Heart left ventricle (tissue), 16 donors: Measurements from ENCODE around the gene ARL8A. TPM values are rescaled to one million over a fixed set of nuclear protein-coding genes. Genes with fewer than 3 reads are reported as not detected.
A peak's percentile ranks its signal among the peaks of the same experiment; 100 is the strongest.

Experiments
- ATAC-seq, 4 donors: fragments of 200-7000 bp; cut with Tn5 transposase; one replicate each; pipeline ENCODE4 v1.9.1; 2020 to 2022; ENCODE audit warnings: moderate library complexity in 4 of 4, mild to moderate bottlenecking in 3 of 4, moderate number of reproducible peaks in 1 of 4
- DNase-seq, 5 donors: peaks; one replicate each; pipeline ENCODE4 v3.0.0-alpha.2; 2020
- H3K27ac ChIP-seq, 12 donors: fragments of 200-600 bp; sonication (generic) in 4 of 12; one replicate each; pipeline versions ENCODE4 v1.5.0 to v1.8.0; 2016 to 2022; ENCODE audit warnings: mild to moderate bottlenecking in 2 of 12
- H3K27me3 ChIP-seq, 9 donors: fragments of 200-600 bp; sonication (generic) in 2 of 9; one replicate each; pipeline versions ENCODE4 v1.5.1 to v1.8.0; 2016 to 2022; ENCODE audit warnings: mild to moderate bottlenecking in 3 of 9
- H3K36me3 ChIP-seq, 9 donors: fragments of 200-600 bp; sonication (generic) in 2 of 9; one replicate each; pipeline versions ENCODE4 v1.5.0 to v1.8.0; 2018 to 2022; ENCODE audit warnings: mild to moderate bottlenecking in 2 of 9
- H3K4me1 ChIP-seq, 12 donors: fragments of 200-600 bp; sonication (generic) in 4 of 12; one replicate each; pipeline versions ENCODE4 v1.5.0 to v1.8.0; 2016 to 2022; ENCODE audit warnings: mild to moderate bottlenecking in 3 of 12
- H3K4me3 ChIP-seq, 12 donors: fragments of 200-600 bp; sonication (generic) in 4 of 12; one replicate each; pipeline versions ENCODE4 v1.5.0 to v1.8.0; 2017 to 2022; ENCODE audit warnings: mild to moderate bottlenecking in 9 of 12, moderate library complexity in 4 of 12
- H3K9me3 ChIP-seq, 12 donors: fragments of 200-600 bp; sonication (generic) in 4 of 12; one replicate each; pipeline versions ENCODE4 v1.5.0 to v1.8.0; 2016 to 2022; ENCODE audit warnings: mild to moderate bottlenecking in 1 of 12
- CTCF ChIP-seq, 12 donors: fragments of 200-600 bp; sonication (generic) in 4 of 12; IDR thresholded peaks; one replicate each; pipeline versions ENCODE4 v1.5.0 to v1.8.0; 2018 to 2022; ENCODE audit warnings: antibody characterized with exemption in 12 of 12, mild to moderate bottlenecking in 5 of 12
- POLR2A ChIP-seq, 2 donors: fragments of 450-650 bp; IDR thresholded peaks; one replicate each; pipeline ENCODE4 v1.6.1; 2017; ENCODE audit warnings: antibody characterized with exemption in 2 of 2, mild to moderate bottlenecking in 2 of 2, moderate library complexity in 2 of 2
- WGBS, 4 donors: extraction: QIAGEN DNeasy Blood & Tissue Kit in 2 of 4; methylation state at CpG; one replicate each; pipeline versions ENCODE4 v1.1.5 to v1.1.7; 2013 to 2018; 5-methylcytosine and 5-hydroxymethylcytosine counted together
- intact Hi-C, 10 donors: fragments of 100-400 bp; cut with DNase I; formaldehyde crosslinking; loops; one replicate each; pipeline versions ENCODE4 v1.11.1 to v1.14.2; 2022
- polyA plus RNA-seq, 2 donors: library from polyadenylated mRNA; stranded (reverse); fragments of 200-250 nt; gene quantifications; one replicate each; pipeline ENCODE4 v1.2.3, GENCODE V29; 2013
- total RNA-seq, 9 donors: library from RNA; depleted of rRNA in 2 of 9; stranded (reverse); fragments of >200 nt in 2 of 9; fragmentation: NEBNext Ultra II Directional in 3 of 9; extraction: Animal tissue kit (Norgen Biotek cat#: 25700) in 3 of 9; gene quantifications; one replicate each; pipeline versions ENCODE4 v1.1.0 to v1.2.4, GENCODE V29; 2016 to 2023
- donor health status: ischemic (EF 13 %, LVEDD 7.1; RV severe dilation, severe dysfunction).
- donor health status: healthy with polysubstance abuse.
- donor health status: DM: no; HTN: yes; CAD: no.
- donor health status: DM: no; HTN: no; CAD: no.
- donor health status: ischemic (EF 25% LVEDD 6.9; RV normal size, moderate dysfunction).
- donor health status: ischemic (EF 25% LVEDD 5.7; RV mildly dilated, moderate dysfunction).
- donor health status: healthy.
- donor health status: DM: yes; HTN: yes; CAD: no.
- donor health status: ischemic (EF 35%, LVEDD 5.7; RV mildly dilated, moderate dysfunction).
- donor health status: nonischemic (EF 11% LVEDD 7.7; RV severe dilation, severe dysfunction).
- donor health status: DM: yes; HTN: yes; CAD: no.
- donor health status: PGD.
- donor health status: ischemic (EF 29% LVEDD 5.4; RV normal size, mild dysfunction).
- donor health status: nonischemic (EF 23%, LVEDD 6.1; RV moderate dilation, normal function).

Gene ARL8A
- total and polyA plus RNA-seq, 11 donors: 22.6 to 86.4 (median 73.3) TPM

GRCh38 chr1:202158810-202159533 is 14.4 kb upstream of the ARL8A start:
- TF ChIP-seq POLR2A (IDR thresholded peaks at IDR 0.05) (no peak), CTCF (IDR thresholded peaks at IDR 0.05) (no peak)
- peaks cover 0 to 75% (median 5%) of the 10 kb centered on the region in 12 donors for H3K4me1 ChIP-seq
- no peaks in the 10 kb centered on the region for H3K36me3 ChIP-seq
- ATAC-seq (no peak), DNase-seq (no peak)
- 91 to 95% (median 92%) methylated on average over 10 of the region's 10 CpGs for WGBS, 4 donors
- no peaks in the 10 kb centered on the region for H3K27me3 ChIP-seq
- H3K4me3 ChIP-seq: peak overlapping the region in 2 of 12 donors; percentile 40 to 61
- H3K27ac ChIP-seq: peak overlapping the region in 1 of 12 donors; percentile 87
- no peaks in the 10 kb centered on the region for H3K9me3 ChIP-seq
- intact Hi-C loops: no loop called here

- Histone ChIP-seq H3K27ac (no peak overlapping the region), H3K4me1 (peaks cover 0 to 65% (median 5%) of the 10 kb centered on the region in 12 donors), H3K9me3 (no peaks in the 10 kb centered on the region), H3K4me3 (no peak overlapping the region), H3K36me3 (peaks cover 0 to 8% (median 0%) of the 10 kb centered on the region in 9 donors), H3K27me3 (no peaks in the 10 kb centered on the region)
- no peak for DNase-seq
- intact Hi-C loops: no loop called here
- TF ChIP-seq CTCF (IDR thresholded peaks at IDR 0.05) (no peak), POLR2A (IDR thresholded peaks at IDR 0.05) (no peak)
- WGBS, 4 donors: 94 to 98% (median 96%) methylated on average over 10 of the region's 10 CpGs
- no peak for ATAC-seq
Measured at GRCh38 chr1:202157945-202158344, 13.4 kb upstream of the ARL8A start.

GRCh38 chr1:202156590-202156989 is 12.1 kb upstream of the ARL8A start:
- Histone ChIP-seq H3K27ac (no peak overlapping the region), H3K27me3 (no peaks in the 10 kb centered on the region), H3K4me3 (no peak overlapping the region), H3K36me3 (peaks cover 0 to 22% (median 0%) of the 10 kb centered on the region in 9 donors), H3K4me1 (peaks cover 0 to 51% (median 5%) of the 10 kb centered on the region in 12 donors), H3K9me3 (no peaks in the 10 kb centered on the region)
- intact Hi-C loops: no loop called here
- no peak for TF ChIP-seq CTCF (IDR thresholded peaks at IDR 0.05)
- WGBS, 4 donors: 88 to 93% (median 90%) methylated on average over 8 of the region's 8 CpGs
- DNase-seq: no peak
- ATAC-seq: no peak

GRCh38 chr1:202155478-202156021 is 11.0 kb upstream of the ARL8A start:
- Histone ChIP-seq H3K4me1 (peaks cover 0 to 41% (median 5%) of the 10 kb centered on the region in 12 donors), H3K27ac (no peak overlapping the region), H3K4me3 (no peak overlapping the region), H3K9me3 (no peaks in the 10 kb centered on the region), H3K36me3 (peaks cover 0 to 31% (median 0%) of the 10 kb centered on the region in 9 donors), H3K27me3 (no peaks in the 10 kb centered on the region)
- 26 to 46% (median 35%) methylated on average over 7 to 8 of the region's 8 CpGs for WGBS, 4 donors
- TF ChIP-seq CTCF (IDR thresholded peaks at IDR 0.05) (no peak), POLR2A (IDR thresholded peaks at IDR 0.05) (no peak)
- no peak for DNase-seq
- intact Hi-C loops: no loop called here
- ATAC-seq: peak in 2 of 4 donors; percentile 14 to 23
